Omental fat pad (tissue), 4 donors: Measurements from ENCODE around the gene DTYMK. TPM values are rescaled to one million over a fixed set of nuclear protein-coding genes. Genes with fewer than 3 reads are reported as not detected.

Experiments used
- ATAC-seq: fragments of 150-250 bp; one replicate; pipeline ENCODE4 v1.9.1; 2016; ENCODE audit warnings: mild to moderate bottlenecking, moderate library complexity; ENCODE audit not compliant: low FRiP score
- DNase-seq: peaks from one replicate; pipeline ENCODE4 v3.0.0-alpha.2; 2019; ENCODE audit warnings: low spot score
- total RNA-seq, 4 donors: library from RNA; depleted of rRNA; stranded (reverse); fragments of >200 nt; gene quantifications; one replicate each; pipeline ENCODE4 v1.1.0, GENCODE V29; 2016
- TF ChIP-seq, protein P1 (sequence below), 3 donors: fragments of 450-650 bp; IDR thresholded peaks; one replicate each; pipeline ENCODE4 v1.5.1; 2016 to 2017; ENCODE audit warnings: antibody characterized with exemption in 3 of 3, mild to moderate bottlenecking in 3 of 3, moderate library complexity in 2 of 3

DTYMK gene
- total RNA-seq, 4 donors from 2014 or later, result 10.3 to 31.7 (median 15.3) TPM

DNA sequence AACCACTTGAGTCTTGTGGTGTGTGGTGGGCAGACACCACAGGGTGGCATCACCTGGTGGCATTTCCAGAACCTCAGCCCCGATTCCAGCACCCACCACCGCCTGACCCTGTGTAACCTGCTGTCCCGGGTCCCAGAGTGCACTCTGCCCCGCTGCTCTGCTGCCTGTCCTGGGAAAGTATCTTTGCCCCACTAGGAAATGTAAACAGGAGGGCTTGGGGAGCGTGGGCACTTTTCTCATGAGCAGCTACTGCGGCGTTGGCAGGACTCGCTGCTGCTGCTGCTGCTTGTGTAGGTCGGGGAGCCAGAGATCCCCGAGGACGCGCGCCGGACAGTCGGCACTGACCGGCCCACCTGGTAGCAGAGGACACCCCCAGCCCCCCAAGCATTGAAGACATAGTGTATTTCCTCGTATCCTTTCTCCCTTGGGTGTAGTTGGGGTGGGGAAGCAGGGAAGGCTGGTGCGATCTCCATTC, 13.4 kb downstream of the DTYMK start:
- no peak for ATAC-seq
- DNase-seq, result no peak
- TF ChIP-seq, protein P1, sequence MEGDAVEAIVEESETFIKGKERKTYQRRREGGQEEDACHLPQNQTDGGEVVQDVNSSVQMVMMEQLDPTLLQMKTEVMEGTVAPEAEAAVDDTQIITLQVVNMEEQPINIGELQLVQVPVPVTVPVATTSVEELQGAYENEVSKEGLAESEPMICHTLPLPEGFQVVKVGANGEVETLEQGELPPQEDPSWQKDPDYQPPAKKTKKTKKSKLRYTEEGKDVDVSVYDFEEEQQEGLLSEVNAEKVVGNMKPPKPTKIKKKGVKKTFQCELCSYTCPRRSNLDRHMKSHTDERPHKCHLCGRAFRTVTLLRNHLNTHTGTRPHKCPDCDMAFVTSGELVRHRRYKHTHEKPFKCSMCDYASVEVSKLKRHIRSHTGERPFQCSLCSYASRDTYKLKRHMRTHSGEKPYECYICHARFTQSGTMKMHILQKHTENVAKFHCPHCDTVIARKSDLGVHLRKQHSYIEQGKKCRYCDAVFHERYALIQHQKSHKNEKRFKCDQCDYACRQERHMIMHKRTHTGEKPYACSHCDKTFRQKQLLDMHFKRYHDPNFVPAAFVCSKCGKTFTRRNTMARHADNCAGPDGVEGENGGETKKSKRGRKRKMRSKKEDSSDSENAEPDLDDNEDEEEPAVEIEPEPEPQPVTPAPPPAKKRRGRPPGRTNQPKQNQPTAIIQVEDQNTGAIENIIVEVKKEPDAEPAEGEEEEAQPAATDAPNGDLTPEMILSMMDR (IDR thresholded peaks at IDR 0.05), result no peak

DNA sequence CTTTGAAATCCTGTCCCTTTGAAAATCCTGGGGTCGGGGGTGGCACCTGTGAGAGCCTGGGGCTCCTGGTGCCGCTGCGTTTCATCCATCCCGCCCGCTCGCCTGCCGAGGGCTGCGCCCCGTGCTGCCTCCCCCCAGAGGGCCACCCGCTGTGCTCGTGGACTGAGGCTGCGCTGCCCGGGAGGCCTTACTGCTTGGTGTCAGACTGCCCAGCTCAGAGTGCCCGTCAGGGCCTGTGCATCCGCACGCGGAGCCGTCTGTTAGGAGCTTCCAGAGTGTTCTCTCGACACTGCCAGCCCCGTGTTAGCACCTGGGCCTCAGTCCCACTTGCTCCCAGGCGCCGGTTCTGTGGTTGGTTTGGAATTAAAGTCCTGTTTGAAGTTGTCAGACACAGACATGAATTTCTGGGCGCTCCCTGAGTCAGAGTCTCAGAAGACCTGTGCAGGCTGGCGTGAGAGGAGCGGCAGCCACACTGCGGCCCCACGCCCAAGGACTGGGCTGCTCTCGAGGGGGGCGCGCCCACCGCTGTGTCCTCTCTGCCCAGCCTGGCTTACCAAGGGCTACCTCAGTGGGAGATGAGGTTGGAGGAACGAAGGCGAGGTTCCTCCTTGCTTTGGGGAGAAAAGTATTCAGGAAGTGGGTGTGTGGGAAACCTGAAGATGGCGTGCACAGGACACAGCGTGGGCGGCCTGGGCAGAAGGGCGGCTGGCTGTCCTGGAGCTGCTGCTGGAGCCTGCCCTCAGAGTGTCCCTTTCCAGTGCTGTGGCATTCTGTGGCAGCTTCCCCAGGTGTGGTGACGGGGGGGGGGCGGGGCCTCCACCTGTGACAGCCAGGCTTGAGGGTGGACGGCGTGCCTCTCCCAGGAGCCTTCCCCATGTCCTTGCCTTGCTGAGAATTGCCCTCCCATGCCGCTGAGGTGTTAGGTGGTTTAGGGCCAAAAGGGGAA, 14.1 kb downstream of the DTYMK start:
- ATAC-seq (no peak), DNase-seq (no peak)
- TF ChIP-seq, protein P1 (IDR thresholded peaks at IDR 0.05), result no peak

DNA sequence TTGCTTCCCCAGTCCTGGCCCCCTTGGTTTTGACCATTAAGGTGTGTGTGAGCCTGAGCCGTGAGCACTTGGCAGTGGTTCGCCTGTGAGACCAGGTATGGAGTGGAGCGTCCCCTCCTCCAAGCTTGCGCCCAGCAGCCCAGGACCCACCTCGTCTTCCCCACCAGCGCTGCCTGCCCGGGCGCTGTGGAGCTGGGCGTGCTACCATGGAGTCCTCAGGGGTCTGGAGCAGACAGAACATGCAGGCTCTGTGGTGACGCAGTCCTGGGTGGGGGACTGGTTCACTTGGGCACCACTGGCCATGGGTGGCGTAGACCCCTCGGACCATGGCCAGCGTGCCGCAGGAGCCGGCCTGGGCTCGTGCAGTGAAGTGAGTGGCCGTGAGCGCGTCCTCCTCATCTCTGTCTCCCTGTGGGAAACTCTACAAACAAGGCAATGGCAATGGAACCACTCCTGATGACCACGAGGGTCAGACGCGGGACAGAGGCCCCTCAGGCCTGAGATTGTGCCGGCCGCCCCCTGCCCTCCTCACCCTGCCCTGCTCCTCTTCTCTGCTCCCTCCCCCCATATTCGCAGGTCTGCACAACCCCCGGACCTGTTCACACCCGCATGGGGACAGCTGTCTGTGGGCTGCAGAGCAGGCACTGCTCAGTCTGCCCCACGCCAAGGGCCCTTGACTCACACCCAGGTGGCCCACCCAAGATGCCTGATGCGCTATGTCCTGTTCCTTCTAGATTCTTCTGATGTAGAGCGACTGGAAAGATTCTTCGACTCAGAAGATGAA, 15.0 kb downstream of the DTYMK start:
- TF ChIP-seq, protein P1 (IDR thresholded peaks at IDR 0.05), result no peak
- ATAC-seq, result no peak

DNA sequence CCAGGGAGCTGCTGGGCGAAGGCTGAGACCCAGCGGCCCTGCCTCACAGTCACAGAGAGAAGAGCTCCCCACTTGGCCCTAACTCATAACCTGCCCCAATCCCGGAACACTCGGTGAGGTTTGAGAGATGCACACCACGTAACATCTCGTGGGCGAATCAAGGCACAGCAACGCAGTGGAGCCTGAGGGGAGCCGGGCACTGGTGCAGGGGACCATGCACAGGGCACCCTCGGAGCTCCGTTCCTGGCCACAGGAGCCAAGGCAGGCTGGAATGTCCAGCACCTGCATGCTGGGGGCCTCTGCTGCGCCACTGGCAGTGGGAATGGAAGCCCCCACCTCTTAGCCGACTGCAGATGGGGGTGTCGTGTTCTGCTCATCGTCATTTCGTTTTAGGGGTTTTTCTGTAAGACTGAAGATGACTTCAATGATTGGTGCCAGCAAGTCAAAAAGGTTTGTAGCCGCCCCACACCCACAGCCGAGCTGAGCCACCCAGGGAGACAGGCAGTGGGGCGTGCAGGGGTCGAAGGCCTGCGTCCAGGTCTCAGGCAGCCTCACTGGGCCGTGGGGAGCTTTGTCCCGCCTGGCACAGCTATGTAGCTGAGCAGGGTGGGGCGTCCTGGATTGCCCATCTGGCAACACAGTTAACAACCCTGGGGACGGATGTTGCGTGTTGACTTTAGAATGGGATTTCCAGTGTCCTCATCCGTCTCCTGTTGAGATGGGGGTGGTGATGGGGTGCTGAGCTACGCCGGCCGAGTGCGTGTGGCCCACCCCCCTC, 16.1 kb downstream of the DTYMK start:
- DNase-seq (no peak), ATAC-seq (no peak)
- TF ChIP-seq, protein P1 (IDR thresholded peaks at IDR 0.05), result no peak

More for the DNA sequence above, 15.0 kb downstream of the DTYMK start:
- DNase-seq, result no peak

DNA sequence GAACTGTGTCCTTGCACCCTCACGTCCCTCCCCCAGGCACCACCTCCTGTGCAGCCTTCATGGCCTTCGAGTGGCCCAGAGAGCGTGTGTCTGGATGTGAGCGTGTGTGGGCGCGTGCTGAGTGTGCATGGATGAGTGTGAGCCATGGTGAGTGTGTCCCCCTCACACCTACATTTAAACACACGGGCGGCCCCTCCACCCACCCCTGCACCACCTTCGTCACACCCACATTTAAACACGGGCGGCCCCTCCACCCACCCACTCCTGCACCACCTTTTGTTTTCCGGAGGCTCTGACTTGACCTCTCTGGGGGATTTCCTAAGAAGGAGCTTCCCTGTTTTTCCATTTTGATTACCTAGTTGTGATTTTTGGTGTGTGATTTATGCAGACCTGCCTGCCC, 17.8 kb downstream of the DTYMK start:
- TF ChIP-seq, protein P1 (IDR thresholded peaks at IDR 0.05), result no peak
- no peak for DNase-seq
- no peak for ATAC-seq

DNA sequence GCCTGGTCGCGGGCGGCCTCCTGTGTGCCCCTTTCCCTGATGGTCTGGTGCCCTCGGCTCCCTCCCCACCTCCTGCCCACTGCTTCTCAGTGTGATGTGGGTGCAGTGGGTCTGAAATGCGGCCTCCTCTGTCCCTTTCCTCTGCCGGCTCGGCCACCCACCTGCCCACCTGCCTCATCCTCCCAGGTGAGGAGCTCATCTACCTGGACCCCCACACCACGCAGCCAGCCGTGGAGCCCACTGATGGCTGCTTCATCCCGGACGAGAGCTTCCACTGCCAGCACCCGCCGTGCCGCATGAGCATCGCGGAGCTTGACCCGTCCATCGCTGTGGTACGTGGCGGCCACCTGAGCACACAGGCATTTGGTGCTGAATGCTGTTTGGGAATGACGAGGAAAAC, 18.3 kb downstream of the DTYMK start:
- ATAC-seq (no peak), DNase-seq (no peak)
- TF ChIP-seq, protein P1 (IDR thresholded peaks at IDR 0.05), result no peak
